Karpas-422 (cell line): Measurements from ENCODE around the gene LMX1A. TPM values are rescaled to one million over a fixed set of nuclear protein-coding genes. Genes with fewer than 3 reads are reported as not detected.

Source experiments
- DNase-seq: peaks from one replicate; pipeline ENCODE4 v3.0.0-alpha.2; 2015
- H2AFZ ChIP-seq: fragments of 200-600 bp; sonication (generic); 2 replicates; pipeline ENCODE4 v1.6.1; 2014; ENCODE audit warnings: antibody characterized with exemption, low read length, mixed read lengths
- H3K27ac ChIP-seq: fragments of 200-600 bp; sonication (generic); 2 replicates; pipeline ENCODE4 v1.5.1; 2014; ENCODE audit warnings: mild to moderate bottlenecking, low read length, moderate library complexity
- H3K27me3 ChIP-seq: fragments of 200-600 bp; sonication (generic); 2 replicates; pipeline ENCODE4 v1.6.1; 2014; ENCODE audit warnings: low read length, mixed read lengths
- H3K36me3 ChIP-seq: fragments of 200-600 bp; sonication (generic); 2 replicates; pipeline ENCODE4 v1.6.1; 2014; ENCODE audit warnings: low read length, mixed read lengths; ENCODE audit not compliant: insufficient read depth
- H3K4me1 ChIP-seq: fragments of 200-600 bp; sonication (generic); 2 replicates; pipeline ENCODE4 v1.6.1; 2014; ENCODE audit warnings: mild to moderate bottlenecking, low read length, mixed read lengths
- H3K4me2 ChIP-seq: fragments of 200-600 bp; sonication (generic); 2 replicates; pipeline ENCODE4 v1.6.1; 2014; ENCODE audit warnings: low read length, low read depth, mild to moderate bottlenecking; ENCODE audit not compliant: poor library complexity, severe bottlenecking
- H3K4me3 ChIP-seq: fragments of 200-600 bp; sonication (generic); 2 replicates; pipeline ENCODE4 v1.5.1; 2014; ENCODE audit warnings: mild to moderate bottlenecking, antibody characterized with exemption, low read length, mixed read lengths
- H3K79me2 ChIP-seq: fragments of 200-600 bp; sonication (generic); 2 replicates; pipeline ENCODE4 v1.6.1; 2014; ENCODE audit warnings: mild to moderate bottlenecking, low read length, mixed read lengths
- H3K9ac ChIP-seq: fragments of 200-600 bp; sonication (generic); 2 replicates; pipeline ENCODE4 v1.6.0; 2014; ENCODE audit warnings: low read length
- H3K9me2 ChIP-seq: fragments of 200-600 bp; sonication (generic), shearing (Covaris generic); replicated peaks from 2 replicates; pipeline ENCODE4 v1.6.0; 2014; ENCODE audit warnings: mild to moderate bottlenecking, low read length, moderate library complexity; ENCODE audit not compliant: insufficient read depth
- H3K9me3 ChIP-seq: fragments of 300-700, 200-600 bp; sonication (generic); 2 replicates; pipeline ENCODE4 v1.6.1; 2014; ENCODE audit warnings: low read length, mixed read lengths
- H4K20me1 ChIP-seq: fragments of 200-600 bp; sonication (generic); 2 replicates; pipeline ENCODE4 v1.6.1; 2014; ENCODE audit warnings: mild to moderate bottlenecking, antibody characterized with exemption, low read length, low read depth; ENCODE audit not compliant: insufficient read depth
- total RNA-seq: library from RNA; depleted of rRNA; stranded (reverse); fragments of >200 nt; shearing (Covaris generic); gene quantifications from 2 replicates; pipeline ENCODE4 v1.2.3, GENCODE V29; 2014; ENCODE audit warnings: low replicate concordance

The LMX1A gene
- total RNA-seq, 1 experiment from 2014 or later, result not detected

DNA sequence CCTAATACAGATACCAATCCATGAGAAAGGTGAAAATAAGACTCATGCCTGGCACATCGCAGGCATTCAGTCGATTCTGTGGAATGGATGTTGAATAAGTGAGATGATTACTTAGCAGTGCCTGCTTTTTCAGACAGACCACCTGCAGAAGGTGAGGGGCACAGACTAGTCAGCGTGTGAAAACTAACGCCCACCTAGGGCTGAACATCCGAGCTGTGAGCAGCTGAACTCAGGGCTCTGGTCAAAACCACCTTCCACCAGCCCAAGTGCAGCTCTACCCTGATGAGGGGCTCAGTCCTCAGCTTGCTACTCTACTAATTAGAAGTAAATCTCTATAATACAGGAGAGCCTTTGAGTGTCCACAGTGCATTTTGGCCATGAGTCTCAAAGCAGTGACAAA is 32.5 kb downstream of the LMX1A start:
- H3K9me3 ChIP-seq, result no peaks in the 10 kb centered on the region
- no peak overlapping the region for H3K27ac ChIP-seq
- no peaks in the 10 kb centered on the region for H3K27me3 ChIP-seq
- no peak overlapping the region for H3K4me2 ChIP-seq
- H4K20me1 ChIP-seq, result no peaks in the 10 kb centered on the region
- H3K9ac ChIP-seq, result no peak overlapping the region
- H3K79me2 ChIP-seq, result no peaks in the 10 kb centered on the region
- H3K4me1 ChIP-seq, result no peaks in the 10 kb centered on the region
- H3K4me3 ChIP-seq, result no peak overlapping the region
- no peak overlapping the region for H2AFZ ChIP-seq
- no peaks in the 10 kb centered on the region for H3K36me3 ChIP-seq
- no peak for DNase-seq
- H3K9me2 ChIP-seq, result no peaks in the 10 kb centered on the region

DNA sequence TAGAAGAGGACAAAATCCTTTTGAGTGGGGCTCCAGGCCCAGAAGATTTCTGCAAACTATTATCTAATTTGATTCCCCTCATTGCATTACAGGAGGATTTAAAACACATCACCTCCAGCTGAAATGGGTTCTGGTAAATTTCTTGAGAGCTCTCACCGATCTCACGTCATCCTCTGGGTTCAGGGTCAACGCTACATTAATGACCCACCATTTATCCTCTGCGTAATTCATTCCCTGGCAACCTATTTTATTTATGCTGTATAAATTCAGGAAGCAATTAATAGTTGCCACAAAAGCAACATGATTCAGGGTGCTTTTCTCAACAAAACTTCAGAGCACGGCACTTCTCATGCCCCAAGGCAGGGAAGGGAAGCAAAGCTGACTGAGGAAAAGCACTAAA is 38.9 kb downstream of the LMX1A start:
- no peaks in the 10 kb centered on the region for H3K27me3 ChIP-seq

DNA sequence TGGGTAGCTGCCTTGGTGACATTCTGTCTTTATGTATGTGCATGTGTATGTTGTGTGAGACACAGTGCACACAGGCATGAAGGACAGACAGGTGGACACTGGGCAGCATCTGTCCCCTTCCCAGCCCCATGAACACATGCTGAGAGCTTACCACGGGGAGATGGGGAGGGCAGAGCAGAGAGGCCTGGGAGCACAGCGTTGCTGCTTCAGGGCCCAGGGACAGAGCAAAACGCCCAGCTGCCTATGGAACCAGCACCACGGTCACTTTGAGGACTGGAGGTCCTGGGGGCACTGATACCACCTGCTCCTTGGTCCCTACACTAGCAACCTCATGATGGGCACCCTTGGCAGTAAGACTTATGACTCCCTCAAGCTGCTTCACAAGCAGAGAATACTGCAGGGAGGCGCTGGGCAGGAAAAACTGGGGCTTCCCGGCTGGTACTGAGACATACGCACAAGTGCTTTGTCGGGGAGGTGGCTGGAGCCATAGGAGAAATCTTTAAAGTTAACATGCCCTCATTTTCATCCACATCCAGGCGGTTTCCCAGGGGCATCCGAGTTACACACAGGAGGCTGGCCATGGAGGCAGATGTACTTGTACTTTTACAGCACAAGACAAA is 40.3 kb downstream of the LMX1A start:
- Histone ChIP-seq H3K27ac (no peak overlapping the region), H3K4me1 (no peaks in the 10 kb centered on the region), H3K79me2 (no peaks in the 10 kb centered on the region), H3K27me3 (no peaks in the 10 kb centered on the region), H3K4me3 (no peak overlapping the region), H4K20me1 (no peaks in the 10 kb centered on the region), H3K9me3 (no peaks in the 10 kb centered on the region), H3K36me3 (no peaks in the 10 kb centered on the region), H3K4me2 (no peak overlapping the region), H3K9me2 (no peaks in the 10 kb centered on the region), H2AFZ (no peak overlapping the region), H3K9ac (no peak overlapping the region)
- DNase-seq, result no peak

More for the DNA sequence above, 38.9 kb downstream of the LMX1A start:
- H3K79me2 ChIP-seq, result no peaks in the 10 kb centered on the region
- no peaks in the 10 kb centered on the region for H3K9me2 ChIP-seq
- H3K4me3 ChIP-seq, result no peak overlapping the region
- H3K4me1 ChIP-seq, result no peaks in the 10 kb centered on the region
- H3K4me2 ChIP-seq, result no peak overlapping the region
- no peak for DNase-seq
- H4K20me1 ChIP-seq, result no peaks in the 10 kb centered on the region
- no peak overlapping the region for H3K27ac ChIP-seq
- no peak overlapping the region for H2AFZ ChIP-seq
- no peak overlapping the region for H3K9ac ChIP-seq
- H3K9me3 ChIP-seq, result no peaks in the 10 kb centered on the region
- H3K36me3 ChIP-seq, result no peaks in the 10 kb centered on the region

GRCh38 chr1:165315481-165315880 is 41.0 kb downstream of the LMX1A start:
- H3K27ac ChIP-seq, result no peak overlapping the region
- H3K36me3 ChIP-seq, result no peaks in the 10 kb centered on the region
- no peaks in the 10 kb centered on the region for H4K20me1 ChIP-seq
- H3K9me2 ChIP-seq, result no peaks in the 10 kb centered on the region
- H3K9me3 ChIP-seq, result no peaks in the 10 kb centered on the region
- no peak overlapping the region for H3K9ac ChIP-seq
- H3K27me3 ChIP-seq, result no peaks in the 10 kb centered on the region
- no peak for DNase-seq
- no peak overlapping the region for H2AFZ ChIP-seq
- H3K4me3 ChIP-seq, result no peak overlapping the region
- H3K4me1 ChIP-seq, result no peaks in the 10 kb centered on the region
- H3K4me2 ChIP-seq, result no peak overlapping the region
- no peaks in the 10 kb centered on the region for H3K79me2 ChIP-seq

- Histone ChIP-seq H3K36me3 (no peaks in the 10 kb centered on the region), H3K79me2 (no peaks in the 10 kb centered on the region), H3K27ac (no peak overlapping the region), H3K9me3 (no peaks in the 10 kb centered on the region), H3K9ac (no peak overlapping the region), H3K4me3 (no peak overlapping the region), H4K20me1 (no peaks in the 10 kb centered on the region), H3K27me3 (no peaks in the 10 kb centered on the region), H3K9me2 (no peaks in the 10 kb centered on the region), H3K4me2 (no peak overlapping the region), H3K4me1 (no peaks in the 10 kb centered on the region), H2AFZ (no peak overlapping the region)
- DNase-seq, result no peak
These were observed 42.6 kb downstream of the LMX1A start for GRCh38 chr1:165313903-165314302.

DNA sequence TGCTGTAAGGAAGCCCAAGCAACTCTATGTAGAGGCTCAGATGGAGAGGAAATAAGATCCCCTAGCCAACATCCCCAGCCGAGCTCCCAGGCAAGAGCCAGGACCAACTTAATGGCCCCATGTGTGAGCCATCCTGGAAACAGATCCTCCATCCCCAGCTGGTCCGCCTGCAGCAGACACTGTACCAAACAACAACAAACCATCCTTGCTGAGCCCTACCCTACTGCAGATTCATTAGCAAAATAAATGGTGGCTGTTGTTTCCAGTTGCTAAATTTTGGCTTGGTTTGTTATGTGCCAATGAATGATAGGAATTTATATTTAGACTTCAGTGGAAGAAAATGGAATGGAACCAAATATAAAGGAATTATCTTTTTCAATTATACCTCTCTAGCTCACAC is 43.9 kb downstream of the LMX1A start:
- Histone ChIP-seq H3K9me2 (no peaks in the 10 kb centered on the region), H4K20me1 (no peaks in the 10 kb centered on the region), H3K4me1 (no peaks in the 10 kb centered on the region), H3K4me3 (no peak overlapping the region), H3K27ac (no peak overlapping the region), H3K4me2 (no peak overlapping the region), H3K36me3 (no peaks in the 10 kb centered on the region), H3K9ac (no peak overlapping the region), H2AFZ (no peak overlapping the region), H3K27me3 (no peaks in the 10 kb centered on the region), H3K9me3 (no peaks in the 10 kb centered on the region), H3K79me2 (no peaks in the 10 kb centered on the region)
- no peak for DNase-seq

DNA sequence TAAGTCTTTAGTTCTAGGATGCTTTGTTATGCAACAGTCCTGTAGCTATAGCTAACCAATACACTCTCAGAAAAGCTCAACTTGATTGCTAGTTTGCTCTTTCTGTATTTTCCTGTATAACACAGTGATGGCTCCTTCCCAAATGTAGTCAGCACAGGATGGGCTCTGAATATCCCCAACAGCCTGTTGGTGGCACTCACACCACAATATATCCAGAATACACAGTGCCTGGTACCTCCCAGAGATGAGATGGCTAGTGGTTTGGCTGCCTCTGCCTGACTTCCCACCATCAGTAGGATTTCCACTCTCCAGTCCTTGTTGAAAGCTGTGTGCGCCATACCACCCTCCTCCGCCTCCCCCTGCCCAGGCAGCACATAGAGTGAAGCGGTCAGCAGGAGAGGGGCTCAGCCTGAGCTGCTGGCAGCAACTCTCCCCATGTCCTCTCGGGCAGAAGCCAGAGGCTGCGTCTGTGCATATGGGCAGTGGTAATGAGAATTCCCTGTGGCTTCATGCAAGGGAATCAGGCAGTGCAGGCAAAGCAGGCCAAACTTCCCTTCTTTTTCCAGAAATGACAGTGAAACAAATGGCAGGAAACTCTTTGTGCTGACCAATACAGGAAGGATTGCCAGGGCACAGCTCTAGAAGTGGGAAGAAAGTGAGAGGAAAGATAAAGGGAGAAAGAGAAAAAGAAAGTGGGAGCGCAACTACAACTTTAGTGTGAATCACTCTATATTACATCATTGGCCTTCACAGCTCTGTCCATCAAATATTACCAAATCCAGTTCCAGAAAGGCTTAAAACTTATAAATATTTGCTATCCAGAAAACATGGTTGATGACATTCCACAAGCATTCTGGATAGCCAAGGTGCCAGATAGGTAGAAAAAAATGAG is 49.7 kb downstream of the LMX1A start:
- no peak overlapping the region for H3K9ac ChIP-seq
- no peaks in the 10 kb centered on the region for H3K9me2 ChIP-seq
- H3K4me1 ChIP-seq, result no peaks in the 10 kb centered on the region
- no peak overlapping the region for H3K4me3 ChIP-seq
- no peak overlapping the region for H2AFZ ChIP-seq
- H3K79me2 ChIP-seq, result no peaks in the 10 kb centered on the region
- no peaks in the 10 kb centered on the region for H3K9me3 ChIP-seq
- no peaks in the 10 kb centered on the region for H3K36me3 ChIP-seq
- H3K27me3 ChIP-seq, result no peaks in the 10 kb centered on the region
- no peak overlapping the region for H3K27ac ChIP-seq
- no peak for DNase-seq
- H4K20me1 ChIP-seq, result no peaks in the 10 kb centered on the region
- no peak overlapping the region for H3K4me2 ChIP-seq

DNA sequence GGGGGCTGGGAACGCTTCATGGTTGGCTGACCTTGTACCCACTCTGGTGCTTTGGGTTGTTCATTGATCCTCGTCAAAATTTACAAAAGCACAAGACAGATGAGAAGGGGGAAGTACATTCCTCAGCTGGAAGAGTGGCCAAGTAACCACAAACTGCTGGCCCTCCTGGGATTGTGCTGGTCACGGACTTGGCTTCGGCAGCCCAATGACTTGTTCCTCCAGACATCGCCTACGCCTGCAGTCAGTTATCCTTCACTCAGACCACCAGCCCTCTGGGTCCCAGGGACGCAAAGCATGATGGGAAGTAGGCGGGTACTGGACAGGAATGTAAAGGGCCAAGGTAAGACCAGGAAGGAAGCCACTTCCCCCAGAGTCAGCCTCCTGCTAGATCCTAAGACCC is 53.1 kb downstream of the LMX1A start:
- Histone ChIP-seq H3K4me2 (no peak overlapping the region), H4K20me1 (no peaks in the 10 kb centered on the region), H3K79me2 (no peaks in the 10 kb centered on the region), H3K9me2 (no peaks in the 10 kb centered on the region), H3K27ac (no peak overlapping the region), H3K4me1 (no peaks in the 10 kb centered on the region), H3K4me3 (no peak overlapping the region), H2AFZ (no peak overlapping the region), H3K9me3 (no peaks in the 10 kb centered on the region), H3K9ac (no peak overlapping the region), H3K36me3 (no peaks in the 10 kb centered on the region), H3K27me3 (no peaks in the 10 kb centered on the region)
- no peak for DNase-seq
